ENCODE results near the gene INSYN2B.
A peak's percentile ranks its signal among the peaks of the same experiment; 100 is the strongest.
"Not testable (repeated sequence)": the region's sequence is repeated elsewhere in the genome, so short reads cannot be mapped to it uniquely, and the experiment has no call there.

The INSYN2B gene

DNA sequence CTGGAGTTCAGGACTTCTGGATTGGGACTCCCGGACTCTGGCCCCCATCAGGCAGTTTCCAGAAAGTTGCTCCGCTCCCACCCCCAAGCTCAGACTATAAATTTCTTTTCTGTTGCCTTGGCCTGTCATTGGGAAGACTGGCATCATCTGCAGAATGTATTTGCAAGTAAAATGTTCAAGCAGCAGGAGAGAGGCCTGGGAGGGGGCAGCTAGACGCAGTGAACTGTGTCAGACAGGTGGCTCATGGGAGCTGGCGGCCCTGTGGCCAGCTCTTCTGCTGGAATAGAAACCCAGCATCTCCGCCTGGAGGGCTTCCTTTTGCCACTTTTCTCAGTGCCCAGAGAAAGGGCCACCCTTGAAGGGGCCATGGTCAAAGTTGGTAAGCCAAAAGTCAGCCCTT, 16.0 kb downstream of the INSYN2B start:
- no peaks in the 10 kb centered on the region for H3K9me3 ChIP-seq (replicated peaks in 1 of 11)
- H3K36me3 ChIP-seq = peaks cover 0 to 89% (median 0%) of the 10 kb centered on the region in 11 experiments; a peak in 9 of 22 replicates
- H3K9ac ChIP-seq = no peak overlapping the region
- H3K27ac ChIP-seq = no peak overlapping the region
- H3K27me3 ChIP-seq = no peaks in the 10 kb centered on the region
- H3K4me1 ChIP-seq = peaks cover 0 to 10% (median 0%) of the 10 kb centered on the region in 10 experiments; a peak in 3 of 20 replicates
- H3K4me3 ChIP-seq = no peak overlapping the region
- TF ChIP-seq Cebpa-rat (IDR thresholded peaks at IDR 0.05) = no peak
- no peak overlapping the region for H3K4me2 ChIP-seq
- H4K20me1 ChIP-seq = peaks cover 0 to 88% (median 0%) of the 10 kb centered on the region in 11 experiments; a peak in 7 of 22 replicates

- H3K4me2 ChIP-seq = no peak overlapping the region
- peaks cover 0 to 98% (median 0%) of the 10 kb centered on the region in 11 experiments; a peak in 8 of 22 replicates for H3K36me3 ChIP-seq
- no peak for TF ChIP-seq Cebpa-rat (IDR thresholded peaks at IDR 0.05)
- H3K27ac ChIP-seq = no peak overlapping the region
- H3K4me3 ChIP-seq = no peak overlapping the region
- H4K20me1 ChIP-seq = peaks cover 0 to 89% (median 0%) of the 10 kb centered on the region in 11 experiments; a peak in 7 of 22 replicates
- no peak overlapping the region for H3K9ac ChIP-seq
- H3K27me3 ChIP-seq = no peaks in the 10 kb centered on the region
- H3K4me1 ChIP-seq = peaks cover 0 to 5% (median 0%) of the 10 kb centered on the region in 10 experiments; a peak in 1 of 20 replicates
- H3K9me3 ChIP-seq (replicated peaks in 1 of 11) = no peaks in the 10 kb centered on the region
Observed at GRCh38 chr5:169960659-169961058, 19.6 kb downstream of the INSYN2B start.

- H3K36me3 ChIP-seq = peaks cover 0 to 88% (median 0%) of the 10 kb centered on the region in 11 experiments; a peak in 7 of 22 replicates
- peaks cover 0 to 80% (median 0%) of the 10 kb centered on the region in 11 experiments; a peak in 7 of 22 replicates for H4K20me1 ChIP-seq
- no peak overlapping the region for H3K9ac ChIP-seq
- no peak overlapping the region for H3K27ac ChIP-seq
- no peak overlapping the region for H3K4me3 ChIP-seq
- H3K27me3 ChIP-seq = no peaks in the 10 kb centered on the region
- no peak overlapping the region for H3K4me2 ChIP-seq
- peaks cover 0 to 11% (median 0%) of the 10 kb centered on the region in 10 experiments; a peak in 7 of 20 replicates for H3K4me1 ChIP-seq
- no peaks in the 10 kb centered on the region for H3K9me3 ChIP-seq (replicated peaks in 1 of 11)
- no peak for TF ChIP-seq Cebpa-rat (IDR thresholded peaks at IDR 0.05)
Observed at GRCh38 chr5:169958278-169958677, 22.0 kb downstream of the INSYN2B start.

- H3K4me3 ChIP-seq = no peak overlapping the region
- H3K9ac ChIP-seq = no peak overlapping the region
- no peak for TF ChIP-seq Cebpa-rat (IDR thresholded peaks at IDR 0.05)
- no peaks in the 10 kb centered on the region for H3K9me3 ChIP-seq (replicated peaks in 1 of 11)
- peaks cover 0 to 85% (median 0%) of the 10 kb centered on the region in 11 experiments; a peak in 6 of 22 replicates for H4K20me1 ChIP-seq
- peaks cover 0 to 82% (median 0%) of the 10 kb centered on the region in 11 experiments; a peak in 7 of 22 replicates for H3K36me3 ChIP-seq
- peaks cover 0 to 24% (median 0%) of the 10 kb centered on the region in 10 experiments; a peak in 7 of 20 replicates for H3K4me1 ChIP-seq
- H3K27me3 ChIP-seq = no peaks in the 10 kb centered on the region
- H3K27ac ChIP-seq = no peak overlapping the region
- H3K4me2 ChIP-seq = no peak overlapping the region
Observed at GRCh38 chr5:169956756-169957155, 23.5 kb downstream of the INSYN2B start.

- H4K20me1 ChIP-seq = peaks cover 0 to 91% (median 0%) of the 10 kb centered on the region in 11 experiments; a peak in 6 of 22 replicates
- H3K4me1 ChIP-seq = peaks cover 0 to 24% (median 0%) of the 10 kb centered on the region in 10 experiments; a peak in 7 of 20 replicates
- H3K27me3 ChIP-seq = no peaks in the 10 kb centered on the region
- no peak overlapping the region for H3K9ac ChIP-seq
- H3K9me3 ChIP-seq (replicated peaks in 1 of 11) = no peaks in the 10 kb centered on the region
- TF ChIP-seq Cebpa-rat (IDR thresholded peaks at IDR 0.05) = no peak
- no peak overlapping the region for H3K27ac ChIP-seq
- peaks cover 0 to 82% (median 0%) of the 10 kb centered on the region in 11 experiments; a peak in 10 of 22 replicates for H3K36me3 ChIP-seq
- no peak overlapping the region for H3K4me3 ChIP-seq
- no peak overlapping the region for H3K4me2 ChIP-seq
Observed at GRCh38 chr5:169956126-169956525, 24.2 kb downstream of the INSYN2B start.

DNA sequence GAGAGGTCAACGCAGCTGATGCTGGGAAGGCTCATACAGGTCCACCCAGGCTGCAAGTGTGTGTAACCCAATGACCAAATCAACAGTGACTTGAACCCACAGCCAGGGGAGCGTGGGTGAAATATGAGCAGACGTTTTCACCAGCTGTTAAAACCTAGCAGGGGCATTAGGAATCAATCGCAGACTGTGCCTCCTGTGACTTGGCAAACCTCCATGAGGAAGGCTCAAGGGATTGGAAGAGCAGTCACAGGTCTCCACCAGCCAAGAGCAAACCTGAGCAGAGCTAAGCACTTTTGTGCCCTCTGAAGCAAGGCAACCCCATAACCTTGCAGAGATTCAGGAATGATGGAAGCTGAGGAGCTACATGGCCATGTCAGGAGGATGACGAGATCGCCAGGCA, 25.5 kb downstream of the INSYN2B start:
- Histone ChIP-seq H3K4me2 (no peak overlapping the region), H3K9ac (no peak overlapping the region), H3K9me3 (replicated peaks in 1 of 11) (no peaks in the 10 kb centered on the region), H3K36me3 (peaks cover 0 to 82% (median 0%) of the 10 kb centered on the region in 11 experiments; a peak in 11 of 22 replicates), H3K4me3 (no peak overlapping the region), H3K27me3 (no peaks in the 10 kb centered on the region), H4K20me1 (peaks cover 0 to 91% (median 0%) of the 10 kb centered on the region in 11 experiments; a peak in 6 of 22 replicates), H3K4me1 (peaks cover 0 to 24% (median 0%) of the 10 kb centered on the region in 10 experiments; a peak in 7 of 20 replicates), H3K27ac (no peak overlapping the region)
- TF ChIP-seq Cebpa-rat (IDR thresholded peaks at IDR 0.05) = no peak

GRCh38 chr5:169953196-169953595, 27.1 kb downstream of the INSYN2B start:
- H3K9ac ChIP-seq; H3K27me3 ChIP-seq; H3K9me3 ChIP-seq (replicated peaks in 1 of 11); H3K4me3 ChIP-seq: not testable (repeated sequence)
- H3K36me3 ChIP-seq = peaks cover 0 to 82% (median 0%) of the 10 kb centered on the region in 11 experiments; a peak in 13 of 22 replicates
- peaks cover 0 to 19% (median 0%) of the 10 kb centered on the region in 10 experiments; a peak in 7 of 20 replicates for H3K4me1 ChIP-seq
- 0 out of 22 replicates have a peak overlapping the region, but pooled peaks of 1 of the 11 experiments have one; percentile 8 for H3K27ac ChIP-seq
- H3K4me2 ChIP-seq = peak overlapping the region in 4 of 11 experiments; percentile 35 to 52 (median 42); a peak in 7 of 22 replicates
- H4K20me1 ChIP-seq = peaks cover 0 to 90% (median 0%) of the 10 kb centered on the region in 11 experiments; a peak in 7 of 22 replicates

GRCh38 chr5:169950333-169950732, 30.0 kb downstream of the INSYN2B start:
- no peak overlapping the region for H3K9ac ChIP-seq
- H3K4me3 ChIP-seq = no peak overlapping the region
- H3K27me3 ChIP-seq = no peaks in the 10 kb centered on the region
- H3K4me2 ChIP-seq = no peak overlapping the region
- H3K9me3 ChIP-seq (replicated peaks in 1 of 11) = no peaks in the 10 kb centered on the region
- no peak for TF ChIP-seq Cebpa-rat (IDR thresholded peaks at IDR 0.05)
- peaks cover 0 to 33% (median 0%) of the 10 kb centered on the region in 10 experiments; a peak in 7 of 20 replicates for H3K4me1 ChIP-seq
- no peak overlapping the region for H3K27ac ChIP-seq
- H4K20me1 ChIP-seq = peaks cover 0 to 91% (median 6%) of the 10 kb centered on the region in 11 experiments; a peak in 8 of 22 replicates
- peaks cover 0 to 82% (median 0%) of the 10 kb centered on the region in 11 experiments; a peak in 14 of 22 replicates for H3K36me3 ChIP-seq

- Histone ChIP-seq H4K20me1 (peaks cover 0 to 99% (median 10%) of the 10 kb centered on the region in 11 experiments; a peak in 9 of 22 replicates), H3K9me3 (replicated peaks in 1 of 11) (no peaks in the 10 kb centered on the region), H3K36me3 (peaks cover 0 to 88% (median 0%) of the 10 kb centered on the region in 11 experiments; a peak in 14 of 22 replicates), H3K4me3 (no peak overlapping the region), H3K9ac (no peak overlapping the region), H3K4me2 (no peak overlapping the region), H3K27me3 (no peaks in the 10 kb centered on the region), H3K4me1 (peaks cover 0 to 31% (median 4%) of the 10 kb centered on the region in 10 experiments; a peak in 10 of 20 replicates), H3K27ac (no peak overlapping the region)
- TF ChIP-seq Cebpa-rat (IDR thresholded peaks at IDR 0.05) = no peak
Observed at GRCh38 chr5:169946743-169947295, 33.5 kb downstream of the INSYN2B start.
